ENCODE results near the gene EPS8L3. TPM values are rescaled to one million over a fixed set of nuclear protein-coding genes. Genes with fewer than 3 reads are reported as not detected.

EPS8L3 gene
- total and polyA plus RNA-seq, 2 of the 8 experiments (the other 6 are each of a cell fraction or from before 2014, with no cell fraction given), result not detected

GRCh38 chr1:109802136-109802900, 38.6 kb upstream of the EPS8L3 start (continued):
- TF ChIP-seq SP2 (IDR thresholded peaks at IDR 0.05; ENCODE audit: low read length), result no peak
- no peak for TF ChIP-seq EGR1 (IDR thresholded peaks at IDR 0.05; ENCODE audit: borderline replicate concordance, low read depth, low read length)
- no peak for TF ChIP-seq CREB1 (IDR thresholded peaks at IDR 0.05)
- no peak for TF ChIP-seq BCL11A (IDR thresholded peaks at IDR 0.05; ENCODE audit: low read depth in 2 of 2, low read length in 2 of 2)
- no peak for TF ChIP-seq CTBP2 (IDR thresholded peaks at IDR 0.05; ENCODE audit: borderline replicate concordance, insufficient read depth, insufficient read length, low read length)
- no peak for TF ChIP-seq GABPA (IDR thresholded peaks at IDR 0.05; ENCODE audit: borderline replicate concordance, insufficient read depth, low read length)

Measured in H1 (cell line).